Cortex of kidney (tissue), 1 donor: ENCODE results near the gene LRRC4C.
"Not testable (repeated sequence)": the region's sequence is repeated elsewhere in the genome, so short reads cannot be mapped to it uniquely, and the experiment has no call there.

Source experiments
- DNase-seq: peaks from one replicate; lab custom pipeline; 2025; lab: John Stamatoyannopoulos, UW

The LRRC4C gene

DNA sequence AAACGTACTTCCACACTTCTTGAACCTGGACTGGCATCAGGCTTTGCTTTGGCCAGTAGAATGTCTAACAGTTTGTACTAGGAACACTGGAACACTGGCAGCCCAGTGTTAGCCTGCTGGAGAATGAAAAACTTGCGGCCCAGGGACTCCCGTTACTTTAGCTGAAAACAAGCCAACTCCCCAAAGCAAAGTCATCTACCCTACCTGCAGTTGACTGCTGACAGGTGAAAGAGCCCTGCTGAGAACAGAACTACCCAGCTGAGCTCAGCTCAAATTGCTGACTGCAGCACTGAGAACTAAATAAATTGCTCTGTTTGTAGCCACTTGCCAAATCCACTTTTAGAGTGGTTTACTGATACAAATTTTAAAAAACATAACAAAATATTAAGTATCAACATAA, 342.5 kb downstream of the LRRC4C start:
- DNase-seq: no peak

DNA sequence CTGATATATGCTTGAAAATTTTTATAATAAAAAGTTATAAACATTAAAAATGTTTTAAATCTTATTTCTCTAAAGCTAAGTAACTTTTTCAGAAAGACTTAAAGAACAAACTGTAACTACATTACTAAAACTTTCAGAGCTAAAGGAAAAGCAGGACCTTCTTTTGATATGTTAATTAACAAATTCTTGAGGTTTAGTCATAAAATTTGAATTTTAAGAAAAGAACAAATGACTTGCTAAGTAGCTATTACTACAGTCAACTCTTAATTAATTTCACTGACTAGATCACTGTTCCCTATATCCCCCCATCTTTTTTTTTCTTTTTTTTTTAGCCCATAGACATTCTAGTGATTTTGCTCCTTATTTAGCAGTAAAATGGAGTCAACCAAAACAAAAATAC, 344.4 kb downstream of the LRRC4C start:
- no peak for DNase-seq

DNA sequence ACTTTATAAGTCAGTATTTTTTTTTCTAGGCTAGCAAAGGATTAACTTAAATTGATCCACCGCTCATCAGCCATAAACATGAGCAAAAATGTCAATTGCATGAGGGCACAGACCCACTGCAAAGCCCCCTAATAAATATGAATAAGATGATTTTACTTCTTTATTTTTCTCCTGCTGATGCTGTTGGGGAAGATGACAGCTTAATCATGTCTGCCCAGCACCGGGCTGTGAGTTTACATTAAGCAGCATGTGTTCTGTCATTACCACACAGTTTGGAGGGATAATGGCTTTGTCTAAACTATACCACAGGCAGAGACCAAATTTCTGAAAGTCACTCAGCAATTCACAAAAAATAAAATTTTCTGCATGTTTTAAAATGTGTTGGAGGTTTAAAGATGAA, 346.3 kb downstream of the LRRC4C start:
- no peak for DNase-seq

DNA sequence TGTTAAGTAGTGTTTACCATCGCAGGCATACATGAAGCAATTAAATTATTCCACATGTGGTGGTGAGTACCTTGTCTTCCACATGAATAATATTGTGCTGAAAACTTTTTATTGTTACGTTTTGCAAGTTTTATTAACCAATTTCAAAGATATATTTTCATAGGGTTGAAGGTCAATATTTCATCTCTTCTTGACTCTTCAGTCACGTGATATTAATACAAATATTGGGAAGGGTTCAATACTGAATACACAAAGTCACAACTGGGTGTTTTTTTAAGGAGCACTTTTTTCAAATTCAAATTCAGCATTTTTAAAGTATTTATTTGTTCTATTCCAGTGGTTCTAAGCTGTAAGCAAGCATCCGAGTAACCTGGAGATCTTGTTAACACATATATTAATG, 348.9 kb downstream of the LRRC4C start:
- DNase-seq: no peak

DNA sequence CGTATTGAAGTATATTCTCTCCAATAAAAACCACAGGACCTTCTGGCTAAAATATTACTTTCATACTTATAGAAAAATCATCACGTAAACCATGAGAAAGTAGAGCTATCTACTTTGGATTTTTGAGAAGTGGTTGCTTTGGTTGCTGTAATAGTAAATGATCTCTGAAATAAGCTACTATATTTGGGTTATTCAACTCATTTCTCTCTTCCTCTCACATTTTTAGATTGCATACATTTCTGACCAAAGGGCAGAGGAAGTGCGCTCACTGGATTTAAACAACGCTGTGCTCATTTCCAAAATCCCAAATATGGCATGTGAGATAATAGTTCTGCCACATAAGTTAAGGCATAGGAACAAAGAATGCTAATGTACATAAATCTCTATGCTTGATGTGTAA, 357.0 kb downstream of the LRRC4C start:
- no peak for DNase-seq

DNA sequence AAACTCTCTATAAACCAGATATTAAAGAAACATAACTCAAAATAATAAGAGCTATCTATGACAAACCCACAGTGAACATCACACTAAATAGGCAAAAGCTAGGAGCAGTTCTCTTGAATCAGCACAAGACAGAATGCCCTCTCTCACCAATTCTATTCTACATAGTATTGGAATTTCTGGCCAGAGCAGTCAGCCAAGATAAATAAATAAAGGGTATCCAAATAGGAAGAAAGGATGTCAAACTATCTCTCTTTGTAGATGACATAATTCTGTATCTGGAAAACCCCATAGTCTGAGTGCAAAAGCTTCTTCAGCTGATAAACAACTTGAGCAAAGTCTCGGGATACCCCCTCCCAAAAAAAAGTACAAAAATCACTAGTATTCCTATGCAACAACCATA, 359.8 kb downstream of the LRRC4C start:
- DNase-seq: no peak

DNA sequence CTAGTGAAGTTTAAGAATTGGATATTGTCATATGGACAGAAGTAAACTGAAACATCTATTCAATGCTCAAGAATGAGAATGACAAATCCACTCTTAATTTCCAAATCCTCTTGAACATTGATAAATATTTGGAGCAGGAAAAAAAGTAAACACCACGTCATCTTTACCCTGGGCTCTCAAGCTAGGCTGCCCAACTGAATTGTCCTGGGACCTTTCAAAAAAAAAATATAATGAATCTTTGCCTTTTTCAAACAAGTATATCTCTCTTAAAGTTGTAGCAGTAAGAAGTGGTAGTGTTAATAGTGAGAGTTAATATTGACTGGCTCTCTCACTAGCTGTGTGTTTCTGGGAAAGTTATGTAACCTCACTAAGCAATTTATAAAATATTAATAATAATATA, 374.3 kb downstream of the LRRC4C start:
- no peak for DNase-seq

DNA sequence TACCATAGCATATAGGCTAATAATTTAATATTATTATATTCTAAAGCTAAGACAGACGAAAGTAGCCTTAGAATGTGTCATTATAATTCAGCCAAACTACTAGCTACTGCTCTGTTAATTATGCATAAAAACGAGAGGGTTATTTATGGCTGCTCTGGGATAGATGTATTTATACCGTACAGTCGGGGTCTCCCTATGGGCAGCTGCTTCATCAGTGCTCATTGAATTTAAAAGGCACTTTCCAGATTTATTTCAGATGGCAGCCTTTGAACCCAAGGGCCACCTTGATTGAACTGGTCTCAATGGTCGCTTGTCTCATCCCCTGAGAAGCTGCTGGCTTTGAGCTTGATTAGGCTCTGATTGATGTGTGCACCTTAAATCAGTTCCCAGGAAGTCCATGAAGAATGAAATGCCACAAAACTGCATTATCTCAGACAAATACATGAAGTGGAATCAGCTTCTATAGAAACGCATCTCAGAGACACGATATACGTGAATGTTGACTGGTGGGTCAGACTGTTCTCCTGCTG, 377.6 kb downstream of the LRRC4C start:
- DNase-seq: no peak

DNA sequence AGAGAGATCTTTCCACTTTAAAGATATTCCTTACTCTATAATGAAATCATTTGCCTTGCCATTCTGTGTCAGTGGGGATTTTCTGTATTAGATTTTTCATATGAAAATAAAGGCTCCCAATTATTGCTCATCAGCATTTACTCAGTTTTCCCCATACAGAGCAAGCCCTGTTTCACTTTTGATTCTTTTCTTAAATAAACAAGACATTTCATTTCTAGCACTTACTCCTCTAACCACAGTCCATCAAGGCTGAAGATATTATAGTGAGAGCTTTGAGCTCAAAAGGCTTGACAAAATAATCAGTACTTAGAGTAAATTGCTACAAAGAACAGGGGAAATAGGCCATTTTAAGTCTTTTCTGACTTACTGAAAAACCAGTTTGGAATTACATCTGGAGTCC, 385.1 kb downstream of the LRRC4C start:
- no peak for DNase-seq

DNA sequence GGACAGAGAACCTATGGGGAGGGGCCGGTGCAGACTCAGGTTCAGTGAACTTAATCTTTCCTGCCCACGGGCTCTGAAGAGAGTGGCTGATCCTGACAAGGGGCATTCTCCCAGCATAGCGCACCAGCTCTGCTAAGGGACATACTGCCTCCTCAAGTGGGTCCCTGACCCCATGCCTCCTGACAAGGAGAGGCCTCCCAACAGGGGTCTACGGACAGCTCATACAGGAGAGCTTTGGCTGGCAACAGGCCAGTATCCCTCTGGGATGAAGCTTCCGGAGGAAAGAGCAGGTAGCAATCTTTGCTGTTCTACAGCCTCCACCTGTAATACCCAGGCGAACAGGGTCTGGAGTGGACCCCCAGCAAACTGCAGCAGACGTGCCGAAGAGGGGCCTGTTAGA, 394.0 kb downstream of the LRRC4C start:
- DNase-seq: no peak

DNA sequence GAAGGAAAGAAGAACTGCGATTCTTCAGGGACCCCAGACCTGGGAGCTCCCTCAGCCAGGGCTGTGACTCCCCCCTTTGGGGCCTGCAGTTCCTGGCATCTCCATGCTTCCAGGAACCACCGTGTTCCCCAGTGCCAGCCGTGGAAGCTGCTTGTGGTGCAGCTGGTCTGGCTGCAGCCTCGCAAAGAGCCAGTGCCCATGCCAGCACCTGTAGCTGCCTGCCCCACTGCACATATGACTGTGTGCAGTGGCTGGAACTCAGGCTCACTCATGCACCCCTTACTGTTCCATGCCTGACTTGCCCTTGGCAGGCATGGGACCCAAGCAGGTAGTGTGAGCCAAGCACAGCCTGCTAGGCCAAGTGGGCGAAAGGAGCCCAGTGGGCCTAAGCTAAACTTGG, 401.3 kb downstream of the LRRC4C start:
- no peak for DNase-seq

DNA sequence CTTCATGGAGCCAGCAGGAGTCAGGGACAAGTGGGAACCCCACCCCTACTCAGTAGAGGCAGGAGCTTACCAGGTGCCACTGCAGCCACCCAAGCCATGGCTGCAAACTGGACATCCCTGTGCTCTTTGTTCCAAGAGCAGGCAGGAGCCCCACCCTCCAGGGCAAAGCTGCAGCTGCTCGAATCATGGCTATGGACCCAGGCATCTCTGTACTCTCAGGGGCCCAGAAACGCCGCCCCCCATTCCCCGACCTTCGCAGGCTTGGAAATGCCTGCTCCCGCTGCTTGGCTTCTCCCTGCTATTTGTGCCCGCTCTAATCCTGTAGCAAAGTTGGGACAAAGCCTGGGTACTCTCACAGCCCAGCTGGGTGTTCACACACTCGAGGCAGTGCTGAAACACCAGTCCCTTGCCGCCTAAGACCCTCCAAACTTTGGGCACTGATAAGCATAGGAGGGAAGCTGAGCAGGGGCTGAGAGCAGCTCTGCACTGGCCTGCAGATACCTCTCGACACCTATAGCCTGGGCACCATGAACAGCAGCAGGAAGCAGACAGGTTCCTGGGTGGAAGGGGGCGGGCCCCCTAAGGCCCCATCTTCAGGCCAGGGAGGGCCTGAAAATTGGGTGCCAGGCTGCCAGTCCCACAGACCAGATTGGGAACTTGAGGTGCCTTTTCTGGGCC, 402.4 kb downstream of the LRRC4C start:
- DNase-seq: no peak

DNA sequence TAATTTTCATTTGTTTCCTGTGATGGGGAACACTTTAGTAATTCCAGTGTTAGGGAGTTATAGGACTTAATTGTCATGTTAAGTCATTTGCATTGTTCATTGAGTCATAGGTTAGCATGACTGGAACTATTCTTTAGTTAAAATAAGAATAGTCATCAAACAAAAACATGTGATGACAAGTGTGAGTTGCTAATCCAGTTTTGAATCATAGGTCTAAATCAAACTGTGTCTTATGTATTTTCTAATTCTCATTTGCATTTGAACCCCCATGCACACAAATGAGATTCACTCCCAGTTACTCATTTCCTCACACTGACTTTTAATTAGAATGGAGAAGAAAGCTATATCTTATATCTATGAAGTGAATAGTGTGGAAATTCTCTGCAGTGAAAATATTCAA, 405.6 kb downstream of the LRRC4C start:
- DNase-seq: no peak

DNA sequence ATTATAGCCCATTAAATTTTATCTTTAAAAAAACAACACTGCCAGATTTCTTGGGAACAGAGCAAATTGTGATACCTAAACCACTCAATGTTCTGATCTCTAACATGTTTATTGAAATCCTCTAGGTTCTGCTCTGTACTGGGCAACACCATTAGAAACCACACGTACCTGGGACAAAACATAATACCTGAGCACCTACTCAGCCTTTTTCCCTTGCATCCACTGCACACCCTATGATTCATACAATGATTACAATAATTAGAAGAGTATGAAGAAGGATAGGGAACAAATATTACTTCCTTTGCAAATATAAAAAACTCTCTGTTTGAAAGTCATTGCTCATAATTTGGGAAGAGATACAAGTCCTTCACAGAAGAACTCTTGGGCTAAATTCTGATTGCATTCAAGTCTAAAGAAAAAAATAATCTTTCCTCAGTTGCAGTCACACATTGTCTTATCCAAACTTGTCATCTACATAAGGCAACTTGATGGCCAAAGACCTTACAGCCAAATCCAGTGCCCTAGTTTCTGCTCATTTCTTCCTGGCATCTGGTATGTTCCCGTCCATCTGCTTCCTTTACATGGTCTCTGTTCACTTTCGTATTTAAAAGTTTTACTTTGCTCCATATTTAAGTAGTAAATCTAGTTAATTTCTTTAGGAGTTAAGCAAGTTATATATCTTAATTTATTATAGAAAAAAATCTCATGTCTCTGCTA, 407.4 kb downstream of the LRRC4C start:
- no peak for DNase-seq

DNA sequence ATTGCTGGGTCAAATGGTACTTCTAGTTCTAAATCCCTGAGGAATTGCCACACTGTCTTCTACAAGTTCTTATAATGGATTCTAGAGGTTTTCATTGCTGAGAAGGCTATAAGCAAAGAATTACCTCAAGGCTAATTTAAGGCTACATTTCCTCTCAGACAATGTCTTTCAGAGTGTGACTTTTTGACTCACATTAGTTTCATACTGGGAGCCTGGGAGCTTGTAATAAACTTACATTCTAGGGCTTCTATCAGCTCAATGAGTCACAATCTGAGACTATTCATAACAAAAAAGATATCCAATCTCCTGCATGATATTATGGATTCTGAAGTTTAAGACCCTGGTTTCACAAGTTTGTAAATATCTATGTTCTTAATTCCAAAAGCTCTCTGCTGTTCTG, 408.7 kb downstream of the LRRC4C start:
- no peak for DNase-seq

DNA sequence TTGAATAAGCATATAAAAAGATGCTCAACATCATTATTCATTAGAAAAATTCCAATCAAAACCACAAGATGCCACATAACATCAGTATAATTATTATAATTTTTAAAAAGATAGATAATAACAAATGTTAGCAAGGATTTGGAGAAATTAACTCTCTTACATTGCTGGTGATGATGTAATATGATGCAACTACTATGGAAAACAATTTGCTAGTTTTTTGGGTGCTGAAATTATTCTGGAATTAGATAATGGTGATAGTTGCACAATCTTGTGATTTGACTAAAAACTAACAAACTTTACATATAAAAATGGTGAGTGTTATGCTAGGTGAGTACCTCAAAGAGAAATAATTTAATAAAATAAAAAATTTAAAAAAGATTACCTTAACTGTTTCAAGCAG, 412.2 kb downstream of the LRRC4C start:
- DNase-seq: no peak

DNA sequence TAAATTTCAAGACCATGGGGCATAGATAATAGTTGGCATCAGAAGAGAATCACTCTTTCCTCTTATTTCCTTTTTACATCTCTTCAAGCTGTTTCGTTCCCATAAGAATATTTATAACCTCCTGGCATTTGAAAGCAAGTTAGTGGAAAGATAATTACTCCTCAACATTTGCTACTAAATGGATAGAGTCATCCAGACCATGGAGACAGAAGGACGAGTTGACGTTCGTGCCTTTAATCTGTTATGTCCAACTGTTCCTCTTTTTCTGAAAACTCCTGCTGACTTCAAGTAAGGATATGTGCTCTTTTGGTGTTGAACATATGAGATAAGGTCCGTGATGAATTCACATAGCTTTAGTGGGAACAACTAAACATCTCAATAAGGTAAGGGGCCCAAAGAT, 414.2 kb downstream of the LRRC4C start:
- DNase-seq: no peak

DNA sequence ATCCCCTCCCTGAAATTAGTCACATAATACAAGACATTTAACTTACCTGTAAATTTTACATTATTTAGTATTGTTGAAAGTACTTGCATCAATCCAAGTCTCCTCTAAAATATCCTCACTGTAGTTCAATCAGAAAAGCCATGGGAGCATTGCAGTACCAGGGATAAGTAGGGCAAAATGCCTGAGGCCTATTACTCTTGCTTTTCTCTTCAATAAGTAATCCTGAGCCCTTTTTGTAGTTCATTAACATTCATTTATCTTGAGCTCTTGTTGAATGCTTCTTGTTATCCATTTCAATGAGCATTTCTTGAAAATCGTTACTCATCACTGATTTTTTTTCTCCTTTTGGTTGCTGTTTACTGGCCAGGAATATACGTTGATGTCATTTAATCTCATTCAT, 414.7 kb downstream of the LRRC4C start:
- no peak for DNase-seq

DNA sequence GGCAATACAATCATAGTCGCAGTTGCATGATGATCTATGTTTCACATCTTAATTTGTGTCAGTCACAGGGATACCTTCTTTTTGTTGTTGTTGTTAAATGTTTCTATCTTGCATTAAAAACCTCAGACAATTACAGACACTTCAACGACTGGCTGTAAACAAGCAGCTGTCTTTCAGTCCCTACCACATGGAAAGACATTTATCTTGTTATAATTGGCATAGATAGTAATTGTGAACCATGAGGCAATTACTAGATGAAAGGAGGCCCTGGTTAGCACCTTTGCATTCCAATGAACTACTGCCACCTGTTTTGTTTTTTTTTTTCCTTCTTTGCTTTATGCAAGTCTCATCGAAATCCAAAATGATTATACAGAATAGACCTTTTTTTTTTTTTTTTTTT, 416.8 kb downstream of the LRRC4C start:
- DNase-seq: no peak

DNA sequence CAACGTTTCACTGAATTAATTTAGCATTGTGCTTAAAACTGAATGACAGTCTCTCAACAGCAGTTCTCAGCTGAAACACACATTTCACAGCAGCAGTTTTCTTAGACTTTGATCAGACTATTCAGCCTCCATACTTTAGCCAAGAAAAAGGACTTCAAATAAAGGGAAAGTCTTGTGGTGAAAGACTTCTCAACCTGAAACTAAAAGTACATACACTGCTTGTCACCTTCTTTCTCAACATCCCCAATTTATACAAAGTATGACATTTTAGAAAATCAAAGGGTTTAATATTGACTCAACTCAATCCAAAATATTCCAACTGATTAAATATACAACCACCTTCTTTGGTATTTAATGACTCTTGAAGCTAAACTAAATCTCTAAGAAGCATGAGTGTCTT, 419.0 kb downstream of the LRRC4C start:
- no peak for DNase-seq

DNA sequence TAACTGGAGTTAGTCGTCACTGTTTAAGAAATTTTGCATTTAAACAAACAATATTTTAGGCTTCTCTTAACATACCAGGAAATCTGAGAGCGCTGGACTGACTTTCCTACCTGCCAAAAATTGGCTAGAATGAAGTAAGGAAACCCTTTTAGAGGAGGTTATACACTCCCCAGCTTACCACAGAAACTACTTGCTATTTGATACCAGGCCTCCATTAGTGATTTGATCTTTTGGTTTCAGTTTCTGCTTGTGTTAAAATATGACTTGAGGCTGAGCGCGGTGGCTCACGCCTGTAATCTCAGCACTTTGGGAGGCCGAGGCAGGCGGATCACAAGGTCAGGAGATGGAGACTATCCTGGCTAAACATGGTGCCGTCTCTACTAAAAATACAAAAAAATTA, 419.9 kb downstream of the LRRC4C start:
- DNase-seq: no peak

DNA sequence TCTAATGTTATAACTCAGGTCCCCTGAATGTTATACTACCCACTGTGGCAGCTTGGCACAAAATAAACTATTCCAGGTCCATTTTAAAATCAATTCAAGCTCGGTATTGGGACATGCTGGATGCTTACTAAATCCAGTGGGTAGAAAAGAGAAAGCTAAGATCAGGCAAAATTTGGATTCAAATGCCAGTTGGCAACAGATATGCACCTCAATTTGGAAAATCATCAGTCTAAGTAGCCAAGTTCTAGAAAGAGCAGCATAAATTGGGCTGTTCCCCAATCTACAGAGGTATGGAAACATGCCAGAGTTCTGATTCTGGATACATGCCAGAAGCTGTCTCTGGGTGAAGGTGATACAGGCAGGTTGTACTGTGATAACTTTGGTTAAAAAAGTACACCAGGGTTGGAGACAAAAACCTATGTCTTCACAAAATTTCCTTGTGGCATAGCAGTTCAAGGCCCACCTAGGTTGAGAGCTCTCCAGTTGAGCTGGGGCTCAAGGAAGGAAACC, 427.8 kb downstream of the LRRC4C start:
- DNase-seq: no peak

DNA sequence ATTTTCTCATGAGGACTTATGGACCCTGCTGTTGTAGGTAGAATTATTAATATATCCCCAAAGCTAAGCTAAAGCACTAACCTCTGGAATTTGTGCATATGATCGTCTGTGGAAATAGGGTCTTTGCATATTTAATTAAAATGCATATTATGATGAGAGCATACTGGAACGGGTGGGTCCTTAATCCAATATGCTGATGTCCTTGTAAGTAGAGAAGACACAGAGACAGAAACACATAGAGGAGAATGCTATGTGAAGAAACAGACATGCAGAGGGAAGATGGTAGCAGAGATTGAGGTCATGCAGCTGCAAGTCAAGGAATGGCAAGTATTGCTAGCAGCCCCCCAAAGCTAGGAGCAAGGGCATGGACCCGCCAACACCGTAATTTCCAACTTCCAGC, 439.2 kb downstream of the LRRC4C start:
- no peak for DNase-seq

DNA sequence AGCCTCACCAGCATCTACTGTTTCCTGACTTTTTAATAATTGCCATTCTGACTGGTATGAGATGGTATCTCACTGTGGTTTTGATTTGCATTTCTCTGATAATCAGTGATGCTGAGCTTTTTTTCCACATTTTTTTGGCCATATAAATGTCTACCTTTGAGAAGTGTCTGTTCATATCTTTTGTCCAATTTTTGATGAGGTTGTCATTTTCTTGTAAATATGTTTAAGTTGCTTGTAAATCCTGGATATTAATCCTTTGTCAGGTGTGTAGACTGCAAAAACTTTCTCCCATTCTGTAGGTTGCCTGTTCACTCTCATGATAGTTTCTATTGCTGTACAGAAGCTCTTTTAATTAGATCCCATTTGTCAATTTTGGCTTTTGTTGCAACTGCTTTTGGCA, 439.8 kb downstream of the LRRC4C start:
- not testable (repeated sequence) for DNase-seq
